Testis (tissue), 2 donors: ENCODE results near the gene ARHGAP44.

ENCODE experiments used
- CTCF ChIP-seq, 3 experiments: fragments of 450-650 bp in 2 of 3; fragments of 200-600 bp in 1 of 3; sonication (generic) in 1 of 3; IDR thresholded peaks; one replicate each; pipeline ENCODE4 v1.5.1; 2016 to 2019; ENCODE audit warnings: antibody characterized with exemption in 3 of 3, mild to moderate bottlenecking in 2 of 3, moderate library complexity in 1 of 3
- POLR2A ChIP-seq: fragments of 450-650 bp; IDR thresholded peaks from one replicate; pipeline ENCODE4 v1.6.1; 2017; ENCODE audit warnings: antibody characterized with exemption, mild to moderate bottlenecking, moderate library complexity

- no peak for TF ChIP-seq CTCF (IDR thresholded peaks at IDR 0.05)
- no peak for TF ChIP-seq POLR2A
Measured at GRCh38 chr17:12768255-12768654, 21.0 kb upstream of the ARHGAP44 start.
